ENCODE data around the gene TMED6. TPM values are rescaled to one million over a fixed set of nuclear protein-coding genes. Genes with fewer than 3 reads are reported as not detected.

TMED6 gene
- total RNA-seq, 1 donor from 2014 or later: not detected

DNA sequence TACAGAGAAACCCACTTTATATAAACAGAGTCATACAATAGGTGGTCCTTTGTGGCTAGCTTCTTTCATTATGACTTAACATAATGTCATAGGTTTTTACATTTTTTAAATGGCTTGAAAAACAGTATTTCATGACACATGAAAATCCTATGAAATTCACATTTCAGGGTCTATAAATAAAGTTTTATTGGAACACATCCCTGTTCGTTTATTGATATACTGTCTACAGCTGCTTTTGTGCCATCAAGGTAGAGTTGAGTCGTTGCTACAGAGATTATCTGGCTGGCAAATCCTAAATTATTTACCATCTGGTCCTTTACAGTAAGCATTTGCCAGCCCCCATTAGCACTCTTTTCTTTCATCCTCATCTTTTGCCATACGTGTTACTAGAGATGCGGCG is 38.1 kb downstream of the TMED6 start:
- no peak overlapping the region for H3K4me3 ChIP-seq
- H3K27me3 ChIP-seq: no peaks in the 10 kb centered on the region
- H3K27ac ChIP-seq: no peak overlapping the region
- intact Hi-C loops (cut with DNase I): no loop called here
- H3K36me3 ChIP-seq: peaks cover 0 to 36% of the 10 kb centered on the region in 2 donors
- peaks cover 21% of the 10 kb centered on the region for H3K4me1 ChIP-seq
- TF ChIP-seq POLR2A (IDR thresholded peaks at IDR 0.05) (no peak), POLR2AphosphoS5 (IDR thresholded peaks at IDR 0.05; ENCODE audit: insufficient read depth in 1 of 2, low read depth in 1 of 2) (no peak)
- TF ChIP-seq, protein P1, sequence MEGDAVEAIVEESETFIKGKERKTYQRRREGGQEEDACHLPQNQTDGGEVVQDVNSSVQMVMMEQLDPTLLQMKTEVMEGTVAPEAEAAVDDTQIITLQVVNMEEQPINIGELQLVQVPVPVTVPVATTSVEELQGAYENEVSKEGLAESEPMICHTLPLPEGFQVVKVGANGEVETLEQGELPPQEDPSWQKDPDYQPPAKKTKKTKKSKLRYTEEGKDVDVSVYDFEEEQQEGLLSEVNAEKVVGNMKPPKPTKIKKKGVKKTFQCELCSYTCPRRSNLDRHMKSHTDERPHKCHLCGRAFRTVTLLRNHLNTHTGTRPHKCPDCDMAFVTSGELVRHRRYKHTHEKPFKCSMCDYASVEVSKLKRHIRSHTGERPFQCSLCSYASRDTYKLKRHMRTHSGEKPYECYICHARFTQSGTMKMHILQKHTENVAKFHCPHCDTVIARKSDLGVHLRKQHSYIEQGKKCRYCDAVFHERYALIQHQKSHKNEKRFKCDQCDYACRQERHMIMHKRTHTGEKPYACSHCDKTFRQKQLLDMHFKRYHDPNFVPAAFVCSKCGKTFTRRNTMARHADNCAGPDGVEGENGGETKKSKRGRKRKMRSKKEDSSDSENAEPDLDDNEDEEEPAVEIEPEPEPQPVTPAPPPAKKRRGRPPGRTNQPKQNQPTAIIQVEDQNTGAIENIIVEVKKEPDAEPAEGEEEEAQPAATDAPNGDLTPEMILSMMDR (IDR thresholded peaks at IDR 0.05): no peak
- no peak for DNase-seq (ENCODE audit: extremely low spot score in 2 of 2)
- H3K9me3 ChIP-seq: no peaks in the 10 kb centered on the region

DNA sequence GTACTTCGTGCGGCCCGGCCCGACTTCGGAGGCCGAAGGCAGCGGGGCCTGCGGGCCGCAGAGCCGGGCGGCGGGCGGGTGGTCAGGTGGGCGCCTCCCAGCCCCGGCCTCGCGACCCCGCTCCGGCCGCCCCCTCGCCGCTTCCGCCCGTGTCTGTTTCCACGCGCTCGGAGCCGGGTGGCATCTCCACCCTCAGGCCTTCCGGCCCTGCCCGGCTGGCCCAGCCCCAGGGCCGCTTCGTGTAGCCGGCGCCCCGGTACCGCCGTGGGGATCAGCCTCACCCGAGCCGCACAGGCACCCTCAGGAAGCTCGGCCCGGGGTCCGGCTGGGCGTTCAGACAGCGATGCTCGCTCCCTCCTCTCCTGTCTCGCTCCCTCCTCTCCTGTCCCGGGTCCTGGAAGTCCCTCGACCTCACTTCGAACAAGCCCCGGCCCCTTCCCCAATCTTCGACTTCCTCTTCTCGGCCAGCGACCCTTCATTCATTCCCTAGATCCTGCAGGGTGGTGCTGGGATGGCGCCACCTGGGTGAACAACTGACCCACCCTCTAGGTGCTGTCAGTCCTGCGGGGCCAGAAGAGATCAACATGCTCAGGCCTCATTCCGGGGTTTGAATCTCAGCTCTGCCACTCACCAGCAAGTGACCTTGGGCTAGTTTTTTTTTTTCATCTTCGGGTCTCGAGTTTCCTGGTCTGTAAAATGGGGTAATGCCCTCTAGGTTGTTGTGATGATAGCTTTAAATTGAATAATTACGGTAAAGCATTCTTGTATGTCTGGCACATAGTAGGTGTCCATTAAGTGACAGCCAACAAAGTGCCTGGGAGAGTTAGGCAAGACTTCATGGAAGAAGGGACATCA is 39.8 kb downstream of the TMED6 start:
- Histone ChIP-seq H3K9me3 (no peaks in the 10 kb centered on the region), H3K4me1 (peaks cover 21% of the 10 kb centered on the region), H3K4me3 (peak overlapping the region; percentile 93 to 97), H3K27ac (peak overlapping the region; percentile 86), H3K36me3 (peaks cover 0 to 22% of the 10 kb centered on the region in 2 donors), H3K27me3 (no peaks in the 10 kb centered on the region)
- no peak for DNase-seq (ENCODE audit: extremely low spot score in 2 of 2)
- intact Hi-C loops (cut with DNase I): no loop called here
- no peak for TF ChIP-seq POLR2AphosphoS5 (IDR thresholded peaks at IDR 0.05; ENCODE audit: insufficient read depth in 1 of 2, low read depth in 1 of 2)
- no peak for TF ChIP-seq POLR2A (IDR thresholded peaks at IDR 0.05)
- TF ChIP-seq, protein P1 (IDR thresholded peaks at IDR 0.05): no peak

DNA sequence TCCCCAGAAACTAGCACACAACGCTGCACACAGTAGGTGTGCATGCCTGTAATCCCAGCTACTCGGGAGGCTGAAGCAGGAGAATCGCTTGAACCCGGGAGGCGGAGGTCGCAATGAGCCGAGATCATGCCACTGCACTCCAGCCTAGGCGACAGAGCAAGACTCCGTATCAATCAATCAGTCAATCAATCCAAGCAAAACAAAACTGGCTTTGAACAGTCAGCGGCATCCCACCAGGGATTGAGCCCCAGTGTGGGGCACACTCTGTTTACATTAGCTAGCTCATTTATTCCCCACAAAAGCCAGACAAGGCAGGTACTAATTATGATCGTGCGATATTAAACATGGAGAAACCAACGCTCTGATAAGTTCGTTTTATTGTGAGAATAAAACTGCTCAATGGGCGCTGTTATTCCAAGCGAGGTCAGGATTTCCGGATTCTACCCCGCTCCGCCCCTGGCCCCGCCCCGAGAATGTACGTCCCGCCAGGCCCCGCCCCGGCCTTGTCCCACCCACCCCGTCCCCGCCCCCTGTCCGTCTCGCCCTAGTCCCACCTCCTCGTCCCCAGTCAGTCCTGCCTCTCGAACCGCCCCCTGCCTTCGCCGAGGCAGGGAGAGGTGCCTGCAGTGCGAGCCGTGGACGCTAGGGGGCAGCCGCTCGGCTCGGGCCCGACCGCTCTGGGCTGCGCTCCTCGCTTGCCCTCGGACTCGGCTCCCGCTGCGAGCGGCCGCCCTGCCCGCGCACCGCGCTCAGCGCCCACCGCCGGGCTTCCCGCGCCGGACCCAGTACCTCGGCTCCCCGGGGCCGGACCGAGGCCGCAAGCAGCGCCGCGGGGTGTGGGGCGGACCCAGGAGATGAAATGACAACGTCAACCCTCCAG is 40.7 kb downstream of the TMED6 start, which contains the start of gene VPS4A:
VPS4A (plus strand) TSS at position 698 of the 880 bp plus-strand sequence; CDS start at position 860, 162 bp downstream.
- DNase-seq (ENCODE audit: extremely low spot score in 2 of 2): no peak
- Histone ChIP-seq H3K4me1 (peaks cover 21% of the 10 kb centered on the region), H3K27me3 (no peaks in the 10 kb centered on the region), H3K27ac (peak within 1 kb of the TSS; percentile 86), H3K36me3 (peaks cover 0 to 14% of the 10 kb centered on the region in 2 donors), H3K9me3 (no peaks in the 10 kb centered on the region), H3K4me3 (peak within 1 kb of the TSS; percentile 93 to 97)
- TF ChIP-seq POLR2A (IDR thresholded peaks at IDR 0.05): peak in 1 of 2 donors; percentile 43
- TF ChIP-seq, protein P1 (IDR thresholded peaks at IDR 0.05): peak; percentile 68 to 82 (median 80)
- peak in 1 of 2 donors; percentile 37 for TF ChIP-seq POLR2AphosphoS5 (IDR thresholded peaks at IDR 0.05; ENCODE audit: insufficient read depth in 1 of 2, low read depth in 1 of 2)
- intact Hi-C loops (cut with DNase I): no loop called here

DNA sequence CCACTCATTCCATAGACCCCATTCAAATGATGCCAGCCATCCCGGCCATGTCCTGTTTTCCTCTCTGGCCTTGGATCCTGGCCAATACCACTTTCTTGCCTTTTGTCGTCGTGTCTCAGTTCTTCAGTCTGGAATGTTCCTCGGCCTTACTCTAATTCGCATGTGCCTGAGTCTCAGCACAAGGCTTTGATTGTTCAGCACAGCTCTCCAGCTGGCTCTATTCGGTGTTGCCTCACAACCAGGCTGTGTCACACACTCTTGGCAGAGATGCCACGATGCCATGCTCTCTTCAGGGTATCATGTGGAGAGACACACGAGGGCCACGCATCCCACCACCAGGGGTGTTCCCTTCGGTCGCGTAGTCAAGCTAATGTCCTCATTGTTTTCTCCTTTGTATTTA is 42.3 kb downstream of the TMED6 start:
- Histone ChIP-seq H3K4me3 (no peak overlapping the region), H3K4me1 (peaks cover 21% of the 10 kb centered on the region), H3K27me3 (no peaks in the 10 kb centered on the region), H3K27ac (no peak overlapping the region), H3K9me3 (no peaks in the 10 kb centered on the region), H3K36me3 (peaks cover 0 to 8% of the 10 kb centered on the region in 2 donors)
- TF ChIP-seq POLR2AphosphoS5 (IDR thresholded peaks at IDR 0.05; ENCODE audit: insufficient read depth in 1 of 2, low read depth in 1 of 2) (no peak), POLR2A (IDR thresholded peaks at IDR 0.05) (no peak)
- TF ChIP-seq, protein P1 (IDR thresholded peaks at IDR 0.05): no peak
- DNase-seq (ENCODE audit: extremely low spot score in 2 of 2): no peak
- intact Hi-C loops (cut with DNase I): no loop called here

Measured in vagina (tissue), 2 donors.